Liver (tissue), 9 donors: Measurements from ENCODE around the gene ADAMTS16. TPM values are rescaled to one million over a fixed set of nuclear protein-coding genes. Genes with fewer than 3 reads are reported as not detected.

ENCODE experiments used
- DNase-seq: peaks from one replicate; pipeline ENCODE4 v3.0.0-alpha.2; 2017; ENCODE audit warnings: low spot score
- H3K27ac ChIP-seq, 2 donors: one replicate each; pipeline ENCODE4 v1.7.0; 2013; ENCODE audit warnings: inconsistent platforms in 2 of 2, low read length in 2 of 2, control low read depth in 1 of 2, low read depth in 1 of 2, mild to moderate bottlenecking in 1 of 2
- H3K27me3 ChIP-seq, 4 donors: one replicate each; pipeline versions ENCODE4 v1.6.1 to v1.7.0; 2013; ENCODE audit warnings: low read length in 3 of 4, inconsistent platforms in 1 of 4, mild to moderate bottlenecking in 1 of 4, moderate library complexity in 1 of 4; ENCODE audit not compliant: control insufficient read depth in 4 of 4, insufficient read depth in 4 of 4
- H3K36me3 ChIP-seq, 4 donors: one replicate each; pipeline versions ENCODE4 v1.6.1 to v1.7.0; 2013; ENCODE audit warnings: low read length in 3 of 4, mild to moderate bottlenecking in 3 of 4, low read depth in 1 of 4, moderate library complexity in 1 of 4; ENCODE audit not compliant: control insufficient read depth in 4 of 4, insufficient read depth in 3 of 4
- H3K4me1 ChIP-seq, 4 donors: one replicate each; pipeline versions ENCODE4 v1.6.1 to v1.7.0; 2013; ENCODE audit warnings: low read length in 3 of 4, mild to moderate bottlenecking in 3 of 4, moderate library complexity in 1 of 4; ENCODE audit not compliant: control insufficient read depth in 4 of 4, insufficient read depth in 4 of 4
- H3K4me3 ChIP-seq, 3 donors: one replicate each; pipeline versions ENCODE4 v1.6.1 to v1.7.0; 2013; ENCODE audit warnings: low read length in 3 of 3, control low read depth in 1 of 3, low read depth in 1 of 3, mild to moderate bottlenecking in 1 of 3
- H3K9ac ChIP-seq, 2 donors: one replicate each; pipeline ENCODE4 v1.7.0; 2013; ENCODE audit warnings: low read length in 2 of 2, mild to moderate bottlenecking in 2 of 2, moderate library complexity in 2 of 2, control low read depth in 1 of 2, low read depth in 1 of 2
- H3K9me3 ChIP-seq, 4 donors: one replicate each; pipeline versions ENCODE4 v1.6.1 to v1.7.0; 2013; ENCODE audit warnings: low read length in 3 of 4; ENCODE audit not compliant: control insufficient read depth in 4 of 4
- ATF3 ChIP-seq: IDR thresholded peaks from 2 replicates; pipeline ENCODE4 v1.6.1; 2016; ENCODE audit warnings: antibody characterized with exemption
- CTCF ChIP-seq: fragments of 150-350 bp; IDR thresholded peaks from 2 replicates; pipeline ENCODE4 v1.5.1; 2017; ENCODE audit warnings: improper control_type of control experiment, low read depth, low read length; ENCODE audit not compliant: missing input control
- EGR1 ChIP-seq, 2 donors: IDR thresholded peaks; 2 replicates each; pipeline ENCODE4 v1.6.1; 2016 to 2018; ENCODE audit warnings: antibody characterized with exemption in 2 of 2, low read depth in 2 of 2
- FOXA1 ChIP-seq: IDR thresholded peaks from 2 replicates; pipeline ENCODE4 v1.6.1; 2016; ENCODE audit warnings: antibody characterized with exemption
- FOXA2 ChIP-seq: IDR thresholded peaks from 2 replicates; pipeline ENCODE4 v1.6.1; 2016; ENCODE audit warnings: antibody characterized with exemption
- GABPA ChIP-seq, 2 donors: IDR thresholded peaks in 1 of 2; conservative IDR thresholded peaks in 1 of 2; 2 replicates each; pipeline ENCODE4 v1.6.1; 2016; ENCODE audit warnings: antibody characterized with exemption in 2 of 2, mild to moderate bottlenecking in 1 of 2, moderate library complexity in 1 of 2
- HNF4A ChIP-seq, 2 donors: conservative IDR thresholded peaks; 2 replicates each; pipeline ENCODE4 v1.6.1; 2016; ENCODE audit warnings: antibody characterized with exemption in 2 of 2, mild to moderate bottlenecking in 2 of 2
- HNF4G ChIP-seq: IDR thresholded peaks from 2 replicates; pipeline ENCODE4 v1.6.1; 2016; ENCODE audit warnings: antibody characterized with exemption
- JUND ChIP-seq, 2 donors: IDR thresholded peaks; 2 replicates each; pipeline ENCODE4 v1.6.1; 2016; ENCODE audit warnings: antibody characterized with exemption in 2 of 2
- MAX ChIP-seq: IDR thresholded peaks from 2 replicates; pipeline ENCODE4 v1.6.1; 2016; ENCODE audit warnings: antibody characterized with exemption
- NR2F2 ChIP-seq: IDR thresholded peaks from 2 replicates; pipeline ENCODE4 v1.6.1; 2016; ENCODE audit warnings: antibody characterized with exemption
- RAD21 ChIP-seq, 2 donors: IDR thresholded peaks; 2 replicates each; pipeline ENCODE4 v1.6.1; 2016; ENCODE audit warnings: antibody characterized with exemption in 2 of 2, mild to moderate bottlenecking in 2 of 2
- REST ChIP-seq: IDR thresholded peaks from 2 replicates; pipeline ENCODE4 v1.6.1; 2016; ENCODE audit warnings: antibody characterized with exemption, mild to moderate bottlenecking
- RXRA ChIP-seq, 2 donors: IDR thresholded peaks; 2 replicates each; pipeline ENCODE4 v1.6.1; 2017 to 2018; ENCODE audit warnings: antibody characterized with exemption in 2 of 2, mild to moderate bottlenecking in 1 of 2
- SP1 ChIP-seq: IDR thresholded peaks from 2 replicates; pipeline ENCODE4 v1.6.1; 2018; ENCODE audit warnings: antibody characterized with exemption, mild to moderate bottlenecking
- TAF1 ChIP-seq: conservative IDR thresholded peaks from 2 replicates; pipeline ENCODE4 v1.6.1; 2016; ENCODE audit warnings: antibody characterized with exemption, mild to moderate bottlenecking
- YY1 ChIP-seq: IDR thresholded peaks from 2 replicates; pipeline ENCODE4 v1.6.1; 2016; ENCODE audit warnings: antibody characterized with exemption, mild to moderate bottlenecking
- ZBTB33 ChIP-seq: IDR thresholded peaks from 2 replicates; pipeline ENCODE4 v1.6.1; 2016; ENCODE audit warnings: antibody characterized with exemption
- WGBS: extraction: QIAGEN DNeasy Blood & Tissue Kit; methylation state at CpG from one replicate; pipeline ENCODE4 v1.1.7; 2013; 5-methylcytosine and 5-hydroxymethylcytosine counted together
- polyA plus RNA-seq, 2 donors: library from polyadenylated mRNA; stranded (reverse) in 1 of 2; unstranded in 1 of 2; fragments of 200-250 nt in 1 of 2; fragments of >200 nt in 1 of 2; fragmentation: Nextera tagmentation in 1 of 2; extraction: Ambion mirVana in 1 of 2; gene quantifications; one replicate each; pipeline versions ENCODE4 v1.2.1 to v1.2.3, GENCODE V29; 2013 to 2015
- total RNA-seq, 2 donors: library from RNA; depleted of rRNA; stranded (reverse); fragments of >200 nt; gene quantifications; one replicate each; pipeline ENCODE4 v1.2.3, GENCODE V29; 2014
- donor health status: healthy.
- donor health status: healthy.
- donor health status: healthy.
- donor health status: healthy.
- donor health status: healthy.

Gene ADAMTS16
- total and polyA plus RNA-seq, 4 donors, result under 0.01 to 0.84 TPM; not detected in 2

GRCh38 chr5:5188376-5189050 lies 48.4 kb downstream of the ADAMTS16 start:
- no peak overlapping the region for H3K9ac ChIP-seq
- H3K4me3 ChIP-seq, result no peak overlapping the region
- WGBS, result 64% methylated on average over 11 of the region's 11 CpGs
- peaks cover 0 to 5% (median 1%) of the 10 kb centered on the region in 4 donors for H3K4me1 ChIP-seq
- no peak overlapping the region for H3K27ac ChIP-seq
- H3K36me3 ChIP-seq, result peaks cover 0 to 1% (median 0%) of the 10 kb centered on the region in 4 donors
- no peaks in the 10 kb centered on the region for H3K27me3 ChIP-seq
- no peaks in the 10 kb centered on the region for H3K9me3 ChIP-seq
- no peak for DNase-seq
- TF ChIP-seq TAF1, result no peak
- TF ChIP-seq YY1, result no peak
- TF ChIP-seq CTCF, result no peak
- TF ChIP-seq REST, result no peak
- TF ChIP-seq MAX, result no peak
- no peak for TF ChIP-seq ATF3
- TF ChIP-seq RXRA (IDR thresholded peaks at IDR 0.05), result no peak
- TF ChIP-seq HNF4G, result no peak
- no peak for TF ChIP-seq SP1
- no peak for TF ChIP-seq GABPA (IDR thresholded peaks at IDR 0.05 in 1 of 2, conservative IDR thresholded peaks at IDR 0.05 in 1 of 2)
- TF ChIP-seq NR2F2, result no peak
- TF ChIP-seq JUND (IDR thresholded peaks at IDR 0.05), result no peak
- TF ChIP-seq EGR1 (IDR thresholded peaks at IDR 0.05; ENCODE audit: low read depth in 2 of 2), result no peak

- no peaks in the 10 kb centered on the region for H3K9me3 ChIP-seq
- H3K4me1 ChIP-seq, result peaks cover 0 to 4% (median 1%) of the 10 kb centered on the region in 4 donors
- H3K36me3 ChIP-seq, result peaks cover 0 to under 1% (median 0%) of the 10 kb centered on the region in 4 donors
- WGBS, result 91% methylated on average over 7 of the region's 7 CpGs
- no peak overlapping the region for H3K9ac ChIP-seq
- DNase-seq, result no peak
- H3K4me3 ChIP-seq, result no peak overlapping the region
- no peak overlapping the region for H3K27ac ChIP-seq
- no peaks in the 10 kb centered on the region for H3K27me3 ChIP-seq
- TF ChIP-seq HNF4A (conservative IDR thresholded peaks at IDR 0.05), result no peak
- TF ChIP-seq FOXA2, result no peak
- no peak for TF ChIP-seq NR2F2
- no peak for TF ChIP-seq TAF1
- no peak for TF ChIP-seq RAD21 (IDR thresholded peaks at IDR 0.05)
- no peak for TF ChIP-seq ZBTB33
- TF ChIP-seq ATF3, result no peak
- TF ChIP-seq CTCF, result no peak
- no peak for TF ChIP-seq JUND (IDR thresholded peaks at IDR 0.05)
- no peak for TF ChIP-seq GABPA (IDR thresholded peaks at IDR 0.05 in 1 of 2, conservative IDR thresholded peaks at IDR 0.05 in 1 of 2)
- TF ChIP-seq RXRA (IDR thresholded peaks at IDR 0.05), result no peak
- TF ChIP-seq EGR1 (IDR thresholded peaks at IDR 0.05; ENCODE audit: low read depth in 2 of 2), result no peak
- no peak for TF ChIP-seq HNF4G
- TF ChIP-seq MAX, result no peak
- TF ChIP-seq YY1, result no peak
- no peak for TF ChIP-seq SP1
- TF ChIP-seq FOXA1, result no peak
These were observed 48.9 kb downstream of the ADAMTS16 start for GRCh38 chr5:5189051-5189430.
